GM23338 (cell line): ENCODE measurements around the gene DNAJC11. TPM values are rescaled to one million over a fixed set of nuclear protein-coding genes. Genes with fewer than 3 reads are reported as not detected.

Source experiments
- ATAC-seq: fragments of 200-7000 bp; cut with Tn5 transposase; 3 replicates; pipeline ENCODE4 v1.9.1; 2020
- DNase-seq: peaks from one replicate; pipeline ENCODE4 v3.0.0-alpha.2; 2015; ENCODE audit warnings: low spot score
- H2AFZ ChIP-seq: fragments of 200-600 bp; sonication (generic); 2 replicates; pipeline ENCODE4 v1.8.0; 2016; ENCODE audit warnings: antibody characterized with exemption, mild to moderate bottlenecking, moderate library complexity
- H3F3A ChIP-seq: fragments of 200-600 bp; sonication (generic); replicated peaks from 2 replicates; pipeline ENCODE4 v1.8.0; 2017; ENCODE audit warnings: antibody characterized with exemption, mixed run types, low read depth
- H3K27ac ChIP-seq: fragments of 200-600 bp; sonication (generic); 2 replicates; pipeline ENCODE4 v1.6.1; 2016; ENCODE audit warnings: low read depth
- H3K27me3 ChIP-seq: fragments of 200-600 bp; sonication (generic); 2 replicates; pipeline ENCODE4 v1.8.0; 2016; ENCODE audit warnings: mild to moderate bottlenecking, mixed run types, moderate library complexity; ENCODE audit not compliant: insufficient read depth
- H3K36me3 ChIP-seq: fragments of 200-600 bp; sonication (generic); 2 replicates; pipeline ENCODE4 v1.8.0; 2016; ENCODE audit warnings: mild to moderate bottlenecking; ENCODE audit not compliant: insufficient read depth
- H3K4me1 ChIP-seq: fragments of 200-600 bp; sonication (generic); 2 replicates; pipeline ENCODE4 v1.8.0; 2016; ENCODE audit warnings: mild to moderate bottlenecking, moderate library complexity; ENCODE audit not compliant: insufficient read depth
- H3K4me2 ChIP-seq: fragments of 200-600 bp; sonication (generic); 2 replicates; pipeline ENCODE4 v1.7.1; 2017; ENCODE audit warnings: mixed run types
- H3K4me3 ChIP-seq: fragments of 200-600 bp; sonication (generic); 2 replicates; pipeline ENCODE4 v1.6.1; 2016; ENCODE audit warnings: mixed run types
- H3K79me2 ChIP-seq: fragments of 200-600 bp; sonication (generic); replicated peaks from 2 replicates; pipeline ENCODE4 v1.8.0; 2017; ENCODE audit warnings: mild to moderate bottlenecking; ENCODE audit not compliant: insufficient read depth
- H3K9me2 ChIP-seq: fragments of 200-600 bp; sonication (generic); 2 replicates; pipeline ENCODE4 v1.8.0; 2017; ENCODE audit not compliant: insufficient read depth
- H4K20me1 ChIP-seq: fragments of 200-600 bp; sonication (generic); replicated peaks from 2 replicates; pipeline ENCODE4 v1.8.0; 2017; ENCODE audit warnings: mild to moderate bottlenecking; ENCODE audit not compliant: insufficient read depth
- H3K27ac Mint-ChIP-seq: 2 replicates; pipeline ENCODE4 v1.8.0; 2020; ENCODE audit warnings: inconsistent platforms, mild to moderate bottlenecking, moderate library complexity, mixed read lengths
- H3K27me3 Mint-ChIP-seq: 3 replicates; pipeline ENCODE4 v1.8.0; 2022; ENCODE audit warnings: low read depth, mild to moderate bottlenecking, moderate library complexity, mixed read lengths, inconsistent platforms; ENCODE audit not compliant: insufficient read depth, poor library complexity
- H3K36me3 Mint-ChIP-seq: 3 replicates; pipeline ENCODE4 v1.8.0; 2021; ENCODE audit warnings: low read depth, mild to moderate bottlenecking, inconsistent platforms, moderate library complexity, mixed read lengths
- H3K4me1 Mint-ChIP-seq: 3 replicates; pipeline ENCODE4 v1.8.0; 2020; ENCODE audit warnings: mild to moderate bottlenecking, inconsistent platforms, mixed read lengths
- H3K4me3 Mint-ChIP-seq: 3 replicates; pipeline ENCODE4 v1.8.0; 2021; ENCODE audit warnings: moderate library complexity, mild to moderate bottlenecking, inconsistent platforms, mixed read lengths
- H3K9me3 Mint-ChIP-seq: 3 replicates; pipeline ENCODE4 v1.8.0; 2020; ENCODE audit warnings: moderate library complexity, mild to moderate bottlenecking, inconsistent platforms, mixed read lengths
- CREB1 ChIP-seq: fragments of 250-450 bp; sonication (Bioruptor Pico); IDR thresholded peaks from 2 replicates; pipeline ENCODE4 v1.5.0; 2020; ENCODE audit warnings: low read depth, mild to moderate bottlenecking, moderate library complexity
- EZH2 ChIP-seq: fragments of 200-600 bp; sonication (generic); IDR thresholded peaks from one replicate; pipeline ENCODE4 v1.8.0; 2017; ENCODE audit warnings: antibody characterized with exemption, mild to moderate bottlenecking, low read depth; ENCODE audit not compliant: unreplicated experiment
- EZH2phosphoT487 ChIP-seq: fragments of 200-600 bp; sonication (generic); IDR thresholded peaks from one replicate; pipeline ENCODE4 v1.8.1; 2018; ENCODE audit warnings: antibody characterized with exemption; ENCODE audit not compliant: unreplicated experiment
- POLR2AphosphoS5 ChIP-seq: IDR thresholded peaks from 2 replicates; pipeline ENCODE4 v1.6.1; 2016; ENCODE audit warnings: antibody characterized with exemption, low read depth
- STAT1 ChIP-seq: IDR thresholded peaks from one replicate; pipeline ENCODE4 v1.6.1; 2016; ENCODE audit warnings: antibody characterized with exemption; ENCODE audit not compliant: unreplicated experiment
- ZNF114 ChIP-seq: fragments of 250-450 bp; sonication (Bioruptor Pico); IDR thresholded peaks from 2 replicates; pipeline ENCODE4 v1.5.0; 2020; ENCODE audit warnings: mild to moderate bottlenecking, moderate library complexity
- ZNF462 ChIP-seq: fragments of 250-450 bp; sonication (Bioruptor Pico); IDR thresholded peaks from 2 replicates; pipeline ENCODE4 v1.5.0; 2020; ENCODE audit warnings: mild to moderate bottlenecking, moderate library complexity
- polyA plus RNA-seq: library from polyadenylated mRNA; unstranded; fragments of >200 nt; fragmentation: Nextera tagmentation; extraction: Ambion mirVana; gene quantifications from 2 replicates; pipeline ENCODE4 v1.2.1, GENCODE V29; 2016
- total RNA-seq: library from RNA; depleted of rRNA; stranded (reverse); fragments of >200 nt; shearing (Covaris generic); gene quantifications from 2 replicates; pipeline ENCODE4 v1.2.3, GENCODE V29; 2014
- TF ChIP-seq, protein P1 (sequence below): IDR thresholded peaks from 2 replicates; pipeline ENCODE4 v1.6.1; 2016; ENCODE audit warnings: antibody characterized with exemption

The DNAJC11 gene
- total and polyA plus RNA-seq, 2 experiments from 2014 or later = 48.4 to 67.2 TPM

DNA sequence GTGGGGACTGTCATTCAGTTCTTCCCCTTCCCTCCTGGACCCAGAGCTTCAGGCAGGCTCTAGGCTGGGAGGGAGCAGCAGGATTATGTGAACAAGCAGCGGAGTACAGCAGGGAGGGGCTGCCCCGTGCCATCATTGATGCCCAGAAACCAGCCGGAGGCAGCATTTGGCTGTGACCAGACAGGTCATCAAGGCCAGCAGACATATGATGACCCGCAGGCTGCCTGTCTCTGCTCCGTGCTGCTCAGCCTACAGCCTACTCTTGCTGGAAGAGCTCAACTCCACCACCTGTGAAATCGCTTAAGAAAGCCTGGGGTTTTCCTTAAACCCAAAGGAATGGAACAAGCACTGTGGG, 103.9 kb downstream of the DNAJC11 start (continued):
- TF ChIP-seq ZNF462 (CRISPR knock-in tag) (no peak), ZNF114 (CRISPR knock-in tag) (no peak), CREB1 (CRISPR knock-in tag) (no peak), POLR2AphosphoS5 (no peak)

GRCh38 chr1:6596886-6597776, 104.5 kb downstream of the DNAJC11 start:
- Histone ChIP-seq H3K4me2 (no peak overlapping the region), H3K9me2 (no peaks in the 10 kb centered on the region), H3K27me3 (peaks cover 5% of the 10 kb centered on the region; the same call in 1 of the 2 replicates), H2AFZ (no peak overlapping the region), H3K4me3 (no peak overlapping the region), H3K4me1 (peaks cover 9% of the 10 kb centered on the region), H3K36me3 (peaks cover 9% of the 10 kb centered on the region), H4K20me1 (peaks cover 54% of the 10 kb centered on the region), H3F3A (no peaks in the 10 kb centered on the region; the same call in 1 of the 2 replicates), H3K27ac (no peak overlapping the region; the same call in 1 of the 2 replicates), H3K79me2 (peaks cover 57% of the 10 kb centered on the region)
- H3K9me3 Mint-ChIP-seq = no peaks in the 10 kb centered on the region
- peaks cover 70% of the 10 kb centered on the region for H3K36me3 Mint-ChIP-seq
- no peak overlapping the region for H3K27ac Mint-ChIP-seq
- peaks cover 11% of the 10 kb centered on the region for H3K27me3 Mint-ChIP-seq
- peaks cover 11% of the 10 kb centered on the region; the same call in 2 of the 3 replicates for H3K4me1 Mint-ChIP-seq
- no peak overlapping the region for H3K4me3 Mint-ChIP-seq
- ATAC-seq (no peak), DNase-seq (no peak)
- TF ChIP-seq EZH2phosphoT487 = no peak
- TF ChIP-seq POLR2AphosphoS5 = no peak
- no peak for TF ChIP-seq STAT1
- TF ChIP-seq, protein P1, sequence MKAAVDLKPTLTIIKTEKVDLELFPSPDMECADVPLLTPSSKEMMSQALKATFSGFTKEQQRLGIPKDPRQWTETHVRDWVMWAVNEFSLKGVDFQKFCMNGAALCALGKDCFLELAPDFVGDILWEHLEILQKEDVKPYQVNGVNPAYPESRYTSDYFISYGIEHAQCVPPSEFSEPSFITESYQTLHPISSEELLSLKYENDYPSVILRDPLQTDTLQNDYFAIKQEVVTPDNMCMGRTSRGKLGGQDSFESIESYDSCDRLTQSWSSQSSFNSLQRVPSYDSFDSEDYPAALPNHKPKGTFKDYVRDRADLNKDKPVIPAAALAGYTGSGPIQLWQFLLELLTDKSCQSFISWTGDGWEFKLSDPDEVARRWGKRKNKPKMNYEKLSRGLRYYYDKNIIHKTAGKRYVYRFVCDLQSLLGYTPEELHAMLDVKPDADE = no peak
- TF ChIP-seq EZH2 = no peak
